ENCODE measurements around the gene IL25. TPM values are rescaled to one million over a fixed set of nuclear protein-coding genes. Genes with fewer than 3 reads are reported as not detected.
A peak's percentile ranks its signal among the peaks of the same experiment; 100 is the strongest.

The IL25 gene
- polyA plus RNA-seq, 1 experiment: not detected

DNA sequence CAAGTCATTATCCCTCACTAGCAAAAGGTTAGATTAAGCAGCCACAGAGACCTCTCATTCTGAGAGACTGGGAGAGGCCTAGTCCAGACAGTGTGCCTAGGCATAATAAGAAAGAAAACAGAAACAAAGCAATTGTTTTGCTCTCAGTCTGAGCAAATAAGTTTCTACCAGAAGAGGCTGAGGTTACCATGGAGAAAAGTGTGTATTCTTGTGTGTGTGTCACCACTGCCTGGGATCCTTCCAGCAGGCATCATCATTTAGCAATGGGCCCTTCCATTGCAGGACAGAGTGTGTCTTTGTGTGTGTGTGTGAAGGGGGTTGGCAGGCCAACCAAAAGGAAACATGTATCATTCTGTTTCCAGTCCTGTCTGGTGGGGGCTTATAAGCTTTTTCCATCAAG, 11.3 kb upstream of the IL25 start:
- TF ChIP-seq, protein P1, sequence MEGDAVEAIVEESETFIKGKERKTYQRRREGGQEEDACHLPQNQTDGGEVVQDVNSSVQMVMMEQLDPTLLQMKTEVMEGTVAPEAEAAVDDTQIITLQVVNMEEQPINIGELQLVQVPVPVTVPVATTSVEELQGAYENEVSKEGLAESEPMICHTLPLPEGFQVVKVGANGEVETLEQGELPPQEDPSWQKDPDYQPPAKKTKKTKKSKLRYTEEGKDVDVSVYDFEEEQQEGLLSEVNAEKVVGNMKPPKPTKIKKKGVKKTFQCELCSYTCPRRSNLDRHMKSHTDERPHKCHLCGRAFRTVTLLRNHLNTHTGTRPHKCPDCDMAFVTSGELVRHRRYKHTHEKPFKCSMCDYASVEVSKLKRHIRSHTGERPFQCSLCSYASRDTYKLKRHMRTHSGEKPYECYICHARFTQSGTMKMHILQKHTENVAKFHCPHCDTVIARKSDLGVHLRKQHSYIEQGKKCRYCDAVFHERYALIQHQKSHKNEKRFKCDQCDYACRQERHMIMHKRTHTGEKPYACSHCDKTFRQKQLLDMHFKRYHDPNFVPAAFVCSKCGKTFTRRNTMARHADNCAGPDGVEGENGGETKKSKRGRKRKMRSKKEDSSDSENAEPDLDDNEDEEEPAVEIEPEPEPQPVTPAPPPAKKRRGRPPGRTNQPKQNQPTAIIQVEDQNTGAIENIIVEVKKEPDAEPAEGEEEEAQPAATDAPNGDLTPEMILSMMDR (IDR thresholded peaks at IDR 0.05; ENCODE audit: insufficient read depth, low read depth, low read length): no peak
- H3K27me3 ChIP-seq (ENCODE audit: control insufficient read depth, insufficient read depth, low read length): peaks cover 10% of the 10 kb centered on the region
- ChIA-PET POLR2A (no interaction called here), CTCF (interaction anchor here (1.4 kb wide), 1 partner anchor 18 kb away, joined by 11 read pairs; no protein-coding TSS in a partner anchor)
- no peak overlapping the region for H3K4me3 ChIP-seq (ENCODE audit: low read depth, low read length)
- DNase-seq (ENCODE audit: low read depth): no peak
- peaks cover 3% of the 10 kb centered on the region for H3K36me3 ChIP-seq (ENCODE audit: control insufficient read depth, insufficient read depth, low read length)

DNA sequence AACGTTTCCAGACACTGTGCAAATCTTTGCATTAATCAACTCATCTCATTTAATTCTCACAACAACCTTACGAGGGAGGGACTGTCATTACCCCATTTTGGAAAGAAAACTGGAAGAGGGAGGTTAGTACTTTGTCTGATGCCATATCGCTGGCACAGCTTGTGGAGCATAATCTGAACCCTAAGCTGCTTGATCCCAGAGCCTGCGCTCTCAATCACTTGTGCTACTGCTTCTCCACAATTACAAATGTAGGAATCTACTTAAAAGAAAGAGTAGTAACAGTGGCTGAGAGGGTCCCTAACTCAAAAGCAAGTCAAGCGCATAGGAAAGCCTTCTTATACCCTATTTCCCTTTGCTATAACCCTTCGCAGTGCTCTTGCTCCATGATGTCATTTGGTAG, 10.8 kb upstream of the IL25 start:
- TF ChIP-seq, protein P1 (IDR thresholded peaks at IDR 0.05; ENCODE audit: insufficient read depth, low read depth, low read length): no peak
- POLR2A ChIA-PET: interaction anchor here (0.7 kb wide), 1 partner anchor 774 kb away, joined by 3 read pairs; the partner anchor contains the start of gene PSME1

DNA sequence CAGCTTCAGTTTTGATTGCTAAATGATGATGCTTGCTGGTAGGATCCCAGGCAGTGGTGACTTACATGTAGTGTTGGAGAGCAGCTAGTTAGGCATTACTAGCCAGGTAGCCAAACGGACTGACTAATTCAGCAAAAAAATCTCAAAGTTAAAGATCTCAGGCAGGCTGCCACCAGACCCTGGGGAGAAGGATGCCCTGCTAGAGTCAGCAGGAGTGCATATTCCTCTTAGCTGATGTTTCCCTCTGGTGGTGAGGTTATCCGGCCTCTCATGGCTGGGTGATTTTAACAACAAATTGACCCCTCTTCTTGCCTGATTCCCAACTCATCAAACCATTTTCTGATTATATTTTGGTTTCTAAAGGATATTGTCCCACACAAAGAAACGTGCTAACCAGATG, 10.4 kb upstream of the IL25 start:
- ChIA-PET CTCF (interaction anchor here (1.2 to 1.4 kb wide), 2 partner anchors 17 to 23 kb away, joined by 3 to 11 read pairs; no protein-coding TSS in a partner anchor), POLR2A (interaction anchor here (0.7 kb wide), 1 partner anchor 774 kb away, joined by 3 read pairs; the partner anchor contains the start of gene PSME1)
- no peak for DNase-seq (ENCODE audit: low read depth)
- peaks cover 3% of the 10 kb centered on the region for H3K36me3 ChIP-seq (ENCODE audit: control insufficient read depth, insufficient read depth, low read length)
- TF ChIP-seq, protein P1 (IDR thresholded peaks at IDR 0.05; ENCODE audit: insufficient read depth, low read depth, low read length): peak; percentile 34; the same call in 1 of the 2 replicates
- peaks cover 8% of the 10 kb centered on the region for H3K27me3 ChIP-seq (ENCODE audit: control insufficient read depth, insufficient read depth, low read length)
- no peak overlapping the region for H3K4me3 ChIP-seq (ENCODE audit: low read depth, low read length)

More for the DNA sequence above, 10.8 kb upstream of the IL25 start:
- CTCF ChIA-PET: interaction anchor here (1.2 to 1.4 kb wide), 2 partner anchors 18 to 23 kb away, joined by 3 to 11 read pairs; no protein-coding TSS in a partner anchor
- peaks cover 3% of the 10 kb centered on the region for H3K36me3 ChIP-seq (ENCODE audit: control insufficient read depth, insufficient read depth, low read length)
- no peak for DNase-seq (ENCODE audit: low read depth)
- H3K4me3 ChIP-seq (ENCODE audit: low read depth, low read length): no peak overlapping the region
- H3K27me3 ChIP-seq (ENCODE audit: control insufficient read depth, insufficient read depth, low read length): peaks cover 9% of the 10 kb centered on the region

DNA sequence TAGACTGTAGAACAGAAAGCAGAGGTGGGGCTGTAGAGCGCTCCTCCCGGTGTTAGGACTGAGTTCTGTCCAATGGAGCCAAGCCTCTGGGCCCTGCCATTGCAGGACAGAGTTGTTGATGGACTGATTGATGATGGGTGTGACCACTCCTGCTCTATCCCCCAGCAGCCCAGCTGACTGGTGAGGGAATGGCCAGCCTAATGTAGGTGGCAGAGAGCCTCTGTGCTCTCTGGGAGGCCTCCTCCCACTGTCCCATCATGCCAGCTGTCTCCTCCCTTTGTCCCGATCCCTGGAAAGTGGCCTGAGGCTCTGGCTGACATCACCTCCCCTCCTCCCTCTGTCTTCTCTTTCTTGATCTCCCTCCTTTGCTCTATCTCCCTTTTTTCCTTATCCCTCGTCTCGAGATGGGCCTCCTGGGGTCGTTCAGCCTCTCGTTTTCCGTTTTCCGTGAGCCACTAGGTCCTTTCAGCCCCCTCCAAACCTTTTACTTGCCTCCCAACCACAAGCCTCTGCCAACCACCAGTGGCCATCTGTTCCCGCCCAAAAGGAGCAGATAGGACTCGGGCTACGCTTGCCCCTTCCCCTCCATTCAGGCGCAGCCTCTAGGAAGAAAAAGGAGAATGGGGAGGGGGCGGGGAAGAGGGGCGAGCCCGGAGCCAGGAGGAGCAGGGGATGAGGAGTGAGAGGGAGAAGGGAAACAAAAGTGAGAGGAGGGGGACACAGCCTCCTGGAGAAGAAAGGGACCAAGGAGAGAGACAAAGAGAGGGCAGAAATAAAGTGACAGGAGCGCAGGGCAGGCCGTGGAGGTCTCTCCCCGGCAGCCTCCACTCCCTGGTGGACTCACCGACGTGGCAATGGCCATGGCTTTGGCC, 8.2 kb upstream of the IL25 start:
- POLR2A ChIA-PET: no interaction called here
- H3K27me3 ChIP-seq (ENCODE audit: control insufficient read depth, insufficient read depth, low read length): peaks cover 10% of the 10 kb centered on the region
- TF ChIP-seq, protein P1 (IDR thresholded peaks at IDR 0.05; ENCODE audit: insufficient read depth, low read depth, low read length): no peak
- CTCF ChIA-PET: interaction anchor here (0.9 to 1.6 kb wide), 2 partner anchors 16 kb away, joined by 3 to 7 read pairs; no protein-coding TSS in a partner anchor
- H3K4me3 ChIP-seq (ENCODE audit: low read depth, low read length): peak overlapping the region; percentile 37
- H3K36me3 ChIP-seq (ENCODE audit: control insufficient read depth, insufficient read depth, low read length): peaks cover 1% of the 10 kb centered on the region; the same call in 1 of the 2 replicates
- no peak for DNase-seq (ENCODE audit: low read depth)

All from BJ (cell line).